LNCAP (cell line): ENCODE data around the gene PRDM15.

ENCODE experiments used
- CTCF ChIP-seq: fragments of 450-650 bp; IDR thresholded peaks from 2 replicates; pipeline ENCODE4 v1.5.1; 2017; ENCODE audit warnings: mild to moderate bottlenecking

Gene PRDM15

GRCh38 chr21:41772351-41773080, 106.6 kb downstream of the PRDM15 start:
- no peak for TF ChIP-seq CTCF

GRCh38 chr21:41771625-41771945, 107.6 kb downstream of the PRDM15 start:
- TF ChIP-seq CTCF: no peak

GRCh38 chr21:41770901-41771624, 108.1 kb downstream of the PRDM15 start:
- no peak for TF ChIP-seq CTCF

- no peak for TF ChIP-seq CTCF
Observed at GRCh38 chr21:41769933-41770332, 109.2 kb downstream of the PRDM15 start.

- no peak for TF ChIP-seq CTCF
Observed at GRCh38 chr21:41769521-41769920, 109.6 kb downstream of the PRDM15 start.

- no peak for TF ChIP-seq CTCF
Observed at GRCh38 chr21:41769111-41769510, 110.0 kb downstream of the PRDM15 start.

- peak; percentile 26; the same call in 1 of the 2 replicates for TF ChIP-seq CTCF
Observed at GRCh38 chr21:41768437-41769042, 110.6 kb downstream of the PRDM15 start.
